H1 (cell line): ENCODE results near the gene SMC3. TPM values are rescaled to one million over a fixed set of nuclear protein-coding genes. Genes with fewer than 3 reads are reported as not detected.

Source experiments
- CTCF ChIA-PET: fragments of 300-600 bp; sonication (Branson Sonifier 250); formaldehyde crosslinking; loops from one replicate; lab custom pipeline; 2021; ENCODE audit not compliant: partially characterized antibody; lab: Charles Lee
- POLR2A ChIA-PET: fragments of 300-600 bp; sonication (Branson Sonifier 250); formaldehyde crosslinking; loops from one replicate; lab custom pipeline; 2021; ENCODE audit warnings: inconsistent platforms; ENCODE audit not compliant: partially characterized antibody; lab: Charles Lee
- DNase-seq, 2 experiments: peaks; one replicate each; pipeline versions ENCODE4 v3.0.0 to v3.0.0-alpha.2; 2010 to 2022; ENCODE audit warnings: low spot score in 2 of 2, low read depth in 1 of 2, mixed read lengths in 1 of 2
- FAIRE-seq: peaks from 2 replicates; lab custom pipeline; 2011; peaks lifted over from hg19 to GRCh38; lab: Jason Lieb, UNC
- H2AFZ ChIP-seq: 2 replicates; pipeline ENCODE4 v1.8.1; 2012; ENCODE audit warnings: low read length, inconsistent platforms
- H2AK5ac ChIP-seq: 2 replicates; pipeline ENCODE4 v1.6.1; 2013; ENCODE audit warnings: low read depth, low read length
- H2BK120ac ChIP-seq: replicated peaks from 2 replicates; pipeline ENCODE3; 2013; ENCODE audit warnings: low read depth, low read length, inconsistent platforms
- H2BK12ac ChIP-seq: 2 replicates; pipeline ENCODE4 v1.6.1; 2013; ENCODE audit warnings: low read depth, low read length
- H2BK15ac ChIP-seq: 2 replicates; pipeline ENCODE4 v1.6.1; 2013; ENCODE audit warnings: low read length
- H2BK20ac ChIP-seq: 2 replicates; pipeline ENCODE4 v1.6.1; 2013; ENCODE audit warnings: low read length
- H2BK5ac ChIP-seq: 2 replicates; pipeline ENCODE4 v1.6.1; 2013; ENCODE audit warnings: low read depth, low read length
- H3K14ac ChIP-seq: 2 replicates; pipeline ENCODE4 v1.6.1; 2013; ENCODE audit warnings: inconsistent platforms; ENCODE audit not compliant: insufficient read length
- H3K18ac ChIP-seq: 2 replicates; pipeline ENCODE4 v1.6.1; 2013; ENCODE audit warnings: low read length; ENCODE audit errors: extremely low read depth
- H3K23ac ChIP-seq: 2 replicates; pipeline ENCODE4 v1.6.1; 2013; ENCODE audit warnings: inconsistent platforms; ENCODE audit not compliant: insufficient read length
- H3K23me2 ChIP-seq: 2 replicates; pipeline ENCODE4 v1.6.1; 2013; ENCODE audit warnings: low read depth, low read length
- H3K27ac ChIP-seq: 2 replicates; pipeline ENCODE4 v1.6.1; 2011; ENCODE audit warnings: low read depth, low read length, inconsistent platforms
- H3K27me3 ChIP-seq, 4 experiments: replicated peaks in 1 of 4; 1 replicate in 1 of 4; 2 replicates in 3 of 4; pipeline versions ENCODE4 v1.6.1 to v1.8.1; 2011 to 2013; ENCODE audit warnings: low read length in 3 of 4, mild to moderate bottlenecking in 3 of 4, inconsistent platforms in 2 of 4, mixed read lengths in 2 of 4, moderate library complexity in 1 of 4; ENCODE audit not compliant: control insufficient read depth in 3 of 4, insufficient read depth in 3 of 4; ENCODE audit errors: extremely low read depth in 1 of 4
- H3K36me3 ChIP-seq, 4 experiments: 2 replicates each; pipeline versions ENCODE4 v1.6.1 to v1.8.1; 2011 to 2013; ENCODE audit warnings: mild to moderate bottlenecking in 4 of 4, low read length in 3 of 4, moderate library complexity in 2 of 4, control low read depth in 1 of 4, inconsistent platforms in 1 of 4; ENCODE audit not compliant: insufficient read depth in 4 of 4, control insufficient read depth in 2 of 4
- H3K4ac ChIP-seq: replicated peaks from 2 replicates; pipeline ENCODE3; 2013; ENCODE audit warnings: low read length, low read depth, mixed read lengths, inconsistent platforms; ENCODE audit not compliant: insufficient read length
- H3K4me1 ChIP-seq, 4 experiments: replicated peaks in 1 of 4; 1 replicate in 1 of 4; 2 replicates in 3 of 4; pipeline versions ENCODE4 v1.6.1 to v1.8.1; 2011 to 2013; ENCODE audit warnings: low read length in 3 of 4, inconsistent platforms in 2 of 4, mixed read lengths in 1 of 4; ENCODE audit not compliant: insufficient read depth in 4 of 4, control insufficient read depth in 3 of 4
- H3K4me2 ChIP-seq, 2 experiments: 2 replicates each; pipeline versions ENCODE4 v1.6.1 to v1.8.1; 2011 to 2013; ENCODE audit warnings: low read depth in 2 of 2, low read length in 2 of 2, control low read depth in 1 of 2, inconsistent platforms in 1 of 2, mild to moderate bottlenecking in 1 of 2; ENCODE audit not compliant: insufficient read depth in 1 of 2
- H3K4me3 ChIP-seq, 4 experiments: fragments of 200-600, 300-600 bp in 1 of 4; sonication (generic), shearing (Covaris generic), sonication (Bioruptor Twin) in 1 of 4; 2 replicates each; pipeline versions ENCODE4 v1.5.1 to v1.8.1; 2011 to 2016; ENCODE audit warnings: low read length in 4 of 4, low read depth in 3 of 4, control low read depth in 2 of 4, inconsistent platforms in 2 of 4, mild to moderate bottlenecking in 2 of 4, mixed read lengths in 1 of 4, moderate library complexity in 1 of 4; ENCODE audit not compliant: insufficient read depth in 2 of 4; ENCODE audit errors: extremely low read depth in 1 of 4
- H3K56ac ChIP-seq: replicated peaks from 2 replicates; pipeline ENCODE3; 2013; ENCODE audit warnings: low read depth, mild to moderate bottlenecking, mixed read lengths, low read length, inconsistent platforms; ENCODE audit not compliant: insufficient read length
- H3K79me1 ChIP-seq: 2 replicates; pipeline ENCODE4 v1.6.1; 2013; ENCODE audit warnings: low read depth, low read length, control low read depth
- H3K79me2 ChIP-seq, 2 experiments: 2 replicates each; pipeline versions ENCODE4 v1.6.1 to v1.8.1; 2012 to 2013; ENCODE audit warnings: low read length in 2 of 2, mild to moderate bottlenecking in 2 of 2, inconsistent platforms in 1 of 2; ENCODE audit not compliant: insufficient read depth in 2 of 2, control insufficient read depth in 1 of 2
- H3K9ac ChIP-seq, 4 experiments: replicated peaks in 1 of 4; 1 replicate in 1 of 4; 2 replicates in 3 of 4; pipeline versions ENCODE4 v1.6.1 to v1.8.1; 2011 to 2013; ENCODE audit warnings: low read depth in 3 of 4, low read length in 3 of 4, control low read depth in 2 of 4, mild to moderate bottlenecking in 2 of 4, moderate library complexity in 2 of 4, inconsistent platforms in 1 of 4; ENCODE audit errors: extremely low read depth in 1 of 4
- H3K9me3 ChIP-seq, 2 experiments: 2 replicates each; pipeline versions ENCODE4 v1.6.1 to v1.8.1; 2012 to 2013; ENCODE audit warnings: mild to moderate bottlenecking in 2 of 2, moderate library complexity in 2 of 2, control low read depth in 1 of 2, inconsistent platforms in 1 of 2, low read depth in 1 of 2, low read length in 1 of 2, mixed read lengths in 1 of 2; ENCODE audit not compliant: insufficient read depth in 2 of 2
- H4K20me1 ChIP-seq, 2 experiments: replicated peaks in 1 of 2; 2 replicates each; pipeline versions ENCODE3 to v1.8.1; 2011 to 2013; ENCODE audit warnings: inconsistent platforms in 2 of 2, low read length in 2 of 2, mild to moderate bottlenecking in 1 of 2; ENCODE audit not compliant: insufficient read depth in 2 of 2, control insufficient read depth in 1 of 2
- H4K5ac ChIP-seq: 2 replicates; pipeline ENCODE4 v1.6.1; 2013; ENCODE audit warnings: low read length, low read depth, mixed read lengths, inconsistent platforms; ENCODE audit not compliant: insufficient read length
- H4K8ac ChIP-seq: 2 replicates; pipeline ENCODE4 v1.8.0; 2013; ENCODE audit warnings: mild to moderate bottlenecking, moderate library complexity, low read length, inconsistent platforms; ENCODE audit not compliant: insufficient read depth; ENCODE audit errors: extremely low read depth
- H4K91ac ChIP-seq: replicated peaks from 2 replicates; pipeline ENCODE3; 2013; ENCODE audit warnings: low read length, mixed read lengths, inconsistent platforms; ENCODE audit not compliant: insufficient read length
- BACH1 ChIP-seq: IDR thresholded peaks from 2 replicates; pipeline ENCODE4 v1.6.1; 2012; ENCODE audit warnings: low read length, improper control_type of control experiment
- CEBPB ChIP-seq: IDR thresholded peaks from 2 replicates; pipeline ENCODE4 v1.6.1; 2012; ENCODE audit warnings: low read depth, low read length
- CTBP2 ChIP-seq: IDR thresholded peaks from 2 replicates; pipeline ENCODE4 v1.7.0; 2011; ENCODE audit warnings: borderline replicate concordance, mild to moderate bottlenecking, moderate library complexity, mixed read lengths, low read length; ENCODE audit not compliant: insufficient read depth, insufficient read length
- EZH2 ChIP-seq: fragments of 200-600 bp; sonication (generic); IDR thresholded peaks from 2 replicates; pipeline ENCODE4 v1.7.1; 2012; ENCODE audit warnings: low read depth, mild to moderate bottlenecking, moderate library complexity, low read length, inconsistent platforms; ENCODE audit not compliant: severe bottlenecking
- FOSL1 ChIP-seq: IDR thresholded peaks from 2 replicates; pipeline ENCODE4 v1.6.1; 2011; ENCODE audit warnings: mild to moderate bottlenecking, low read depth, low read length, moderate library complexity; ENCODE audit not compliant: insufficient read depth
- GTF2F1 ChIP-seq: IDR thresholded peaks from 2 replicates; pipeline ENCODE4 v1.6.1; 2012; ENCODE audit warnings: low read depth, low read length, improper control_type of control experiment, borderline replicate concordance
- JUN ChIP-seq: IDR thresholded peaks from 2 replicates; pipeline ENCODE4 v1.6.1; 2011; ENCODE audit warnings: low read depth, mild to moderate bottlenecking, improper control_type of control experiment, low read length
- KDM4A ChIP-seq: IDR thresholded peaks from one replicate; pipeline ENCODE4 v1.7.1; 2012; ENCODE audit warnings: low read depth, mild to moderate bottlenecking, moderate library complexity, low read length, inconsistent platforms; ENCODE audit not compliant: severe bottlenecking
- NANOG ChIP-seq: IDR thresholded peaks from 2 replicates; pipeline ENCODE4 v1.6.1; 2011; ENCODE audit warnings: low read length, low read depth, mild to moderate bottlenecking, inconsistent platforms; ENCODE audit not compliant: insufficient read depth, poor library complexity, severe bottlenecking
- PHF8 ChIP-seq: fragments of 200-600 bp; sonication (generic); conservative IDR thresholded peaks from 2 replicates; pipeline ENCODE4 v1.7.1; 2012; ENCODE audit warnings: low read depth, mild to moderate bottlenecking, inconsistent platforms, low read length, moderate library complexity
- POLR2A ChIP-seq, 2 experiments: IDR thresholded peaks; 1 replicate in 1 of 2; 2 replicates in 1 of 2; pipeline ENCODE4 v1.6.1; 2011; ENCODE audit warnings: low read depth in 2 of 2, low read length in 2 of 2, mild to moderate bottlenecking in 2 of 2; ENCODE audit errors: control extremely low read depth in 1 of 2
- POLR2AphosphoS5 ChIP-seq: IDR thresholded peaks from 2 replicates; pipeline ENCODE4 v1.6.1; 2011; ENCODE audit warnings: low read depth, low read length
- SIRT6 ChIP-seq: IDR thresholded peaks from one replicate; pipeline ENCODE4 v1.7.1; 2012; ENCODE audit warnings: low read length, inconsistent platforms
- SP2 ChIP-seq: IDR thresholded peaks from 2 replicates; pipeline ENCODE4 v1.6.1; 2012; ENCODE audit warnings: mild to moderate bottlenecking, low read length, inconsistent platforms
- WGBS, 2 experiments: shearing (Covaris generic) in 1 of 2; methylation state at CpG; one replicate each; pipeline versions ENCODE4 v1.1.6 to v1.1.7; 2013 to 2015; ENCODE audit warnings: low lambda C conversion rate in 2 of 2, mixed read lengths in 2 of 2, inconsistent platforms in 1 of 2, low coverage in 1 of 2, missing lambda C conversion rate in 1 of 2; ENCODE audit not compliant: insufficient replicate concordance in 2 of 2, insufficient coverage in 1 of 2, insufficient read length in 1 of 2; ENCODE audit errors: extremely low coverage in 1 of 2, missing lambda C conversion rate in 1 of 2; 5-methylcytosine and 5-hydroxymethylcytosine counted together
- polyA plus RNA-seq, 7 experiments: library from polyadenylated mRNA; depleted of rRNA in 3 of 7; stranded (reverse) in 5 of 7; unstranded in 2 of 7; fragments of >200 nt in 5 of 7; fragments of 200-250 nt in 2 of 7; gene quantifications; 1 replicate in 5 of 7; 2 replicates in 1 of 7; 4 replicates in 1 of 7; pipeline versions ENCODE4 v1.2.1 to v1.2.3, GENCODE V29; 2011 to 2013; ENCODE audit warnings: missing spikeins in 2 of 7, mixed read lengths in 2 of 7
- total RNA-seq: library from RNA; stranded (reverse); fragmentation: NEBNext Ultra II Directional; extraction: Animal tissue kit (Norgen Biotek cat#: 25700); gene quantifications from 2 replicates; pipeline ENCODE4 v1.2.1, GENCODE V29; 2021

The SMC3 gene
- total and polyA plus RNA-seq, 2 of the 8 experiments (the other 6 are each of a cell fraction or from before 2014, with no cell fraction given) = 12.7 to 93.4 TPM

- Histone ChIP-seq H3K23me2 (no peaks in the 10 kb centered on the region; the same call in 1 of the 2 replicates), H3K4me2 (no peak overlapping the region), H4K91ac (no peak overlapping the region), H3K18ac (no peak overlapping the region), H3K56ac (no peak overlapping the region), H3K4me3 (no peak overlapping the region), H3K27me3 (no peaks in the 10 kb centered on the region), H3K36me3 (no peaks in the 10 kb centered on the region), H3K4ac (no peak overlapping the region), H2BK120ac (no peak overlapping the region), H2BK5ac (no peak overlapping the region), H3K23ac (no peak overlapping the region), H2AK5ac (no peak overlapping the region), H2AFZ (no peak overlapping the region), H2BK12ac (no peak overlapping the region), H3K9me3 (no peaks in the 10 kb centered on the region), H3K4me1 (no peaks in the 10 kb centered on the region), H4K8ac (no peak overlapping the region), H3K79me1 (no peaks in the 10 kb centered on the region), H4K5ac (no peak overlapping the region), H3K9ac (no peak overlapping the region), H2BK15ac (no peak overlapping the region), H3K27ac (no peak overlapping the region), H2BK20ac (no peak overlapping the region), H3K79me2 (no peaks in the 10 kb centered on the region), H3K14ac (no peak overlapping the region), H4K20me1 (no peaks in the 10 kb centered on the region)
- TF ChIP-seq SP2 (no peak), EZH2 (no peak), SIRT6 (no peak), GTF2F1 (no peak), BACH1 (no peak), PHF8 (no peak), CTBP2 (no peak), POLR2A (IDR thresholded peaks at IDR 0.05; ENCODE audit: control extremely low read depth in 1 of 2, low read depth in 2 of 2, low read length in 2 of 2) (no peak), KDM4A (no peak), CEBPB (no peak), JUN (no peak), FOSL1 (no peak), NANOG (no peak), POLR2AphosphoS5 (no peak)
- CTCF ChIA-PET = interaction anchor here (1.0 to 14.3 kb wide), 6 partner anchors 13 to 128 kb away, joined by 3 to 237 read pairs (median 4); no protein-coding TSS in a partner anchor
- 85% methylated on average over 5 of the region's 5 CpGs; no CpG with 5 or more reads in 1 of the 2 experiments for WGBS, 2 experiments
- FAIRE-seq (no peak), DNase-seq (no peak)
- POLR2A ChIA-PET = interaction anchor here (1.2 to 1.6 kb wide), 4 partner anchors 11 to 301 kb away, joined by 3 to 4 read pairs (median 3); partner anchors contain the start of genes BBIP1, RBM20 and SHOC2
Observed at GRCh38 chr10:110618230-110618610, 50.7 kb downstream of the SMC3 start.
